CD4-positive, alpha-beta T cell (primary cell): ENCODE results near the gene TCF12. TPM values are rescaled to one million over a fixed set of nuclear protein-coding genes. Genes with fewer than 3 reads are reported as not detected.

Experiments
- ATAC-seq: fragments of 200-7000 bp; cut with Tn5 transposase; one replicate; pipeline ENCODE4 v1.10.0; 2022; ENCODE audit warnings: mild to moderate bottlenecking; ENCODE audit not compliant: poor library complexity
- CTCF ChIA-PET: fragments of 350-600 bp; sonication (Branson Sonifier 250); formaldehyde crosslinking; loops from one replicate; lab custom pipeline; 2021; ENCODE audit warnings: antibody characterized with exemption, inconsistent platforms; lab: Charles Lee
- POLR2A ChIA-PET: fragments of 350-600 bp; sonication (Branson Sonifier 250); formaldehyde crosslinking; loops from one replicate; lab custom pipeline; 2021; ENCODE audit warnings: antibody characterized with exemption, inconsistent platforms; lab: Charles Lee
- DNase-seq, 14 experiments: peaks; one replicate each; pipeline ENCODE4 v3.0.0-alpha.2; 2013 to 2020; ENCODE audit warnings: mixed read lengths in 2 of 14
- H3K27ac ChIP-seq, 2 donors: one replicate each; pipeline versions ENCODE4 v1.5.1 to v1.7.0; 2013; ENCODE audit warnings: low read length in 2 of 2, low read depth in 1 of 2, mild to moderate bottlenecking in 1 of 2
- H3K27me3 ChIP-seq, 2 experiments: 1 replicate in 1 of 2; 2 replicates in 1 of 2; pipeline versions ENCODE4 v1.6.1 to v1.7.0; 2013; ENCODE audit warnings: low read length in 2 of 2, control low read depth in 1 of 2, mild to moderate bottlenecking in 1 of 2, moderate library complexity in 1 of 2; ENCODE audit not compliant: insufficient read depth in 2 of 2, control insufficient read depth in 1 of 2
- H3K36me3 ChIP-seq: one replicate; pipeline ENCODE4 v1.6.1; 2013; ENCODE audit warnings: low read length, control low read depth; ENCODE audit not compliant: insufficient read depth
- H3K4me1 ChIP-seq: one replicate; pipeline ENCODE4 v1.6.1; 2013; ENCODE audit warnings: low read length, control low read depth; ENCODE audit not compliant: insufficient read depth
- H3K4me3 ChIP-seq: one replicate; pipeline ENCODE4 v1.5.1; 2013; ENCODE audit warnings: mild to moderate bottlenecking, low read length, moderate library complexity
- H3K9me3 ChIP-seq, 2 experiments: 1 replicate in 1 of 2; 2 replicates in 1 of 2; pipeline versions ENCODE4 v1.6.1 to v1.7.0; 2013; ENCODE audit warnings: low read length in 2 of 2, mild to moderate bottlenecking in 2 of 2, control low read depth in 1 of 2, moderate library complexity in 1 of 2; ENCODE audit not compliant: control insufficient read depth in 1 of 2, insufficient read depth in 1 of 2
- H3K27ac Mint-ChIP-seq: one replicate; pipeline ENCODE4 v1.8.0; 2020; ENCODE audit warnings: mixed read lengths
- H3K27me3 Mint-ChIP-seq: one replicate; pipeline ENCODE4 v1.8.0; 2021; ENCODE audit warnings: mixed read lengths
- H3K36me3 Mint-ChIP-seq: one replicate; pipeline ENCODE4 v1.8.0; 2021; ENCODE audit warnings: low read depth, mixed read lengths
- H3K4me1 Mint-ChIP-seq: one replicate; pipeline ENCODE4 v1.8.0; 2021; ENCODE audit warnings: low read depth, mixed read lengths
- H3K4me3 Mint-ChIP-seq: one replicate; pipeline ENCODE4 v1.8.0; 2020; ENCODE audit warnings: mild to moderate bottlenecking, mixed read lengths
- H3K9me3 Mint-ChIP-seq: one replicate; pipeline ENCODE4 v1.8.0; 2020; ENCODE audit warnings: mixed read lengths
- CTCF ChIP-seq: fragments of 200-600 bp; IDR thresholded peaks from one replicate; pipeline ENCODE4 v1.8.0; 2022; ENCODE audit warnings: antibody characterized with exemption, mild to moderate bottlenecking
- intact Hi-C, 2 experiments: fragments of 100-400 bp; cut with DNase I in 1 of 2; cut with micrococcal nuclease in 1 of 2; formaldehyde crosslinking; loops; one replicate each; pipeline versions ENCODE4 v1.15.1 to v1.9.0; 2023 to 2025; cut with DNase I, micrococcal nuclease
- total RNA-seq, 174 experiments: library from RNA in 2 of 174; stranded (reverse) in 2 of 174; gene quantifications; one replicate each; pipeline ENCODE4 v1.2.3 and lab custom pipeline; 2021 to 2026

Gene TCF12
- total RNA-seq, 2 experiments from 2014 or later, result 54.0 TPM

DNA sequence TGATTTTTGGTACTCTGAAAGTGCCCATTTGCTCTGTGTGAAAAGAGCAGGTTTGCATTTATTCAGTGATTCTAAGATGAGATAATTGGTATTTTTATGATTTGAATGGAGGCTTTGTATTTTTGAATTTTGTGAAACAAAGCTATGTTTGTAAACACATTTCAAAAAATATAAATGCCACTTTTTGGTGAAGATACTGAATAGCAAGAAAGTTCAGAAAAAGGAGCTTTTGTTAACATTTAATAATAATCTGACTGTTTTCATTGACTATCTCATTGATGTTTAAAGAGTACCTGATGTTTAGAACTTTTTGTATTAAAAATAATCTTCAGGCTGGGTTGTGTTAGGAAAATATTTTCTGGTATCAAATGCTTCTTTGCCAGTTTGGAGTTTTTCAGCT, 23.7 kb downstream of the TCF12 start:
- Mint-ChIP-seq H3K4me3 (no peak overlapping the region), H3K36me3 (peaks cover 41% of the 10 kb centered on the region), H3K9me3 (peaks cover 3% of the 10 kb centered on the region), H3K27ac (no peak overlapping the region), H3K27me3 (no peaks in the 10 kb centered on the region), H3K4me1 (peaks cover 63% of the 10 kb centered on the region)
- ChIA-PET CTCF (no interaction called here), POLR2A (no interaction called here)
- TF ChIP-seq CTCF, result no peak
- DNase-seq, result no peak
- Histone ChIP-seq H3K27ac (no peak overlapping the region), H3K4me1 (no peaks in the 10 kb centered on the region), H3K4me3 (no peak overlapping the region), H3K9me3 (peaks cover 0 to 8% of the 10 kb centered on the region in 2 experiments), H3K27me3 (no peaks in the 10 kb centered on the region), H3K36me3 (no peaks in the 10 kb centered on the region)
- intact Hi-C loops, result no loop called here
- no peak for ATAC-seq

GRCh38 chr15:56943403-56943802, 25.0 kb downstream of the TCF12 start:
- Mint-ChIP-seq H3K27ac (no peak overlapping the region), H3K9me3 (peaks cover 3% of the 10 kb centered on the region), H3K4me3 (no peak overlapping the region), H3K27me3 (no peaks in the 10 kb centered on the region), H3K36me3 (peaks cover 39% of the 10 kb centered on the region), H3K4me1 (peaks cover 62% of the 10 kb centered on the region)
- DNase-seq (no peak), ATAC-seq (no peak)
- no peaks in the 10 kb centered on the region for H3K27me3 ChIP-seq
- TF ChIP-seq CTCF, result no peak
- H3K9me3 ChIP-seq, result peaks cover 0 to 8% of the 10 kb centered on the region in 2 experiments
- POLR2A ChIA-PET, result interaction anchor here (0.9 kb wide), 1 partner anchor 25 kb away, joined by 3 read pairs; the partner anchor contains the start of gene TCF12
- no peaks in the 10 kb centered on the region for H3K4me1 ChIP-seq
- CTCF ChIA-PET, result interaction anchor here (1.1 kb wide), 1 partner anchor 9 kb away, joined by 3 read pairs; no protein-coding TSS in a partner anchor
- no peak overlapping the region for H3K27ac ChIP-seq
- H3K4me3 ChIP-seq, result no peak overlapping the region
- H3K36me3 ChIP-seq, result no peaks in the 10 kb centered on the region
- intact Hi-C loops, result no loop called here

- no peak for TF ChIP-seq CTCF
- Histone ChIP-seq H3K36me3 (no peaks in the 10 kb centered on the region), H3K4me1 (no peaks in the 10 kb centered on the region), H3K27ac (no peak overlapping the region), H3K9me3 (peaks cover 0 to 8% of the 10 kb centered on the region in 2 experiments), H3K4me3 (no peak overlapping the region), H3K27me3 (no peaks in the 10 kb centered on the region)
- Mint-ChIP-seq H3K27ac (no peak overlapping the region), H3K36me3 (peaks cover 37% of the 10 kb centered on the region), H3K27me3 (no peaks in the 10 kb centered on the region), H3K4me1 (peaks cover 58% of the 10 kb centered on the region), H3K9me3 (peaks cover 3% of the 10 kb centered on the region), H3K4me3 (no peak overlapping the region)
- ChIA-PET CTCF (no interaction called here), POLR2A (no interaction called here)
- DNase-seq (no peak), ATAC-seq (no peak)
- intact Hi-C loops, result no loop called here
Measured at GRCh38 chr15:56944485-56944884, 26.0 kb downstream of the TCF12 start.
